Measurements from ENCODE around the gene SUN1.

The SUN1 gene

DNA sequence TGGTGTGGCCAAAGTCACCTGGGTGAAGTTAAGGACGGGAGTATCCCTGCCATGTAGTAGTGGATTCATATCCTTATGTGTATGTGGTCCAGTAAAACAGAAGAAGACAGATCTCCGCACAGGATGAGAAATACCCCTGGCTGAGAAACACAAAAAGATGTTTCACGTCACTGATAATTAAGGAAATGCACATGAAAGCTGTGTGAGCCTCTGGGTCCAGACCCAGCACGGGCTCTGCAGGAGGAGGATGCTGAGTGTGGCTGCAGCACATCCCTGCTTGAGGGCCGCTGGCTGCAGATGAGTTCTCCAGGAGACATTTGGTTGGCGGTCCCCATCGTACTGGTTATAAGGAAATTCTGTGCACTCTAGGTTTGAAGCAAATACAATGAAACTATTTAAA lies 8.2 kb upstream of the SUN1 start:
- TF ChIP-seq EZH2phosphoT487 (IDR thresholded peaks at IDR 0.05; ENCODE audit: low read length) (no peak), EZH2 (optimal IDR thresholded peaks at IDR 0.05; ENCODE audit: low read depth, low read length) (no peak)
- TF ChIP-seq, protein P1, sequence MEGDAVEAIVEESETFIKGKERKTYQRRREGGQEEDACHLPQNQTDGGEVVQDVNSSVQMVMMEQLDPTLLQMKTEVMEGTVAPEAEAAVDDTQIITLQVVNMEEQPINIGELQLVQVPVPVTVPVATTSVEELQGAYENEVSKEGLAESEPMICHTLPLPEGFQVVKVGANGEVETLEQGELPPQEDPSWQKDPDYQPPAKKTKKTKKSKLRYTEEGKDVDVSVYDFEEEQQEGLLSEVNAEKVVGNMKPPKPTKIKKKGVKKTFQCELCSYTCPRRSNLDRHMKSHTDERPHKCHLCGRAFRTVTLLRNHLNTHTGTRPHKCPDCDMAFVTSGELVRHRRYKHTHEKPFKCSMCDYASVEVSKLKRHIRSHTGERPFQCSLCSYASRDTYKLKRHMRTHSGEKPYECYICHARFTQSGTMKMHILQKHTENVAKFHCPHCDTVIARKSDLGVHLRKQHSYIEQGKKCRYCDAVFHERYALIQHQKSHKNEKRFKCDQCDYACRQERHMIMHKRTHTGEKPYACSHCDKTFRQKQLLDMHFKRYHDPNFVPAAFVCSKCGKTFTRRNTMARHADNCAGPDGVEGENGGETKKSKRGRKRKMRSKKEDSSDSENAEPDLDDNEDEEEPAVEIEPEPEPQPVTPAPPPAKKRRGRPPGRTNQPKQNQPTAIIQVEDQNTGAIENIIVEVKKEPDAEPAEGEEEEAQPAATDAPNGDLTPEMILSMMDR (IDR thresholded peaks at IDR 0.05; ENCODE audit: low read length), result no peak
- Histone ChIP-seq H3K9ac (ENCODE audit: low read length) (no peak overlapping the region), H3K36me3 (replicated peaks; ENCODE audit: insufficient read depth, low read length) (peaks cover 12% of the 10 kb centered on the region), H4K20me1 (ENCODE audit: insufficient read depth, low read length) (peaks cover 10% of the 10 kb centered on the region), H3F3A (ENCODE audit: insufficient read depth, low read length) (no peaks in the 10 kb centered on the region), H3K27me3 (replicated peaks; ENCODE audit: insufficient read depth, low read length) (no peaks in the 10 kb centered on the region), H3K4me2 (ENCODE audit: low read depth, low read length) (no peak overlapping the region), H2AFZ (ENCODE audit: low read length) (no peak overlapping the region), H3K4me3 (ENCODE audit: low read length) (no peak overlapping the region), H3K27ac (ENCODE audit: low read length) (no peak overlapping the region), H3K9me2 (replicated peaks; ENCODE audit: insufficient read depth, low read length) (no peaks in the 10 kb centered on the region), H3K9me3 (replicated peaks; ENCODE audit: insufficient read depth, low read length) (no peaks in the 10 kb centered on the region), H3K79me2 (ENCODE audit: low read length) (peaks cover 98% of the 10 kb centered on the region), H3K4me1 (ENCODE audit: low read length) (peaks cover 6% of the 10 kb centered on the region)
- DNase-seq, result no peak

DNA sequence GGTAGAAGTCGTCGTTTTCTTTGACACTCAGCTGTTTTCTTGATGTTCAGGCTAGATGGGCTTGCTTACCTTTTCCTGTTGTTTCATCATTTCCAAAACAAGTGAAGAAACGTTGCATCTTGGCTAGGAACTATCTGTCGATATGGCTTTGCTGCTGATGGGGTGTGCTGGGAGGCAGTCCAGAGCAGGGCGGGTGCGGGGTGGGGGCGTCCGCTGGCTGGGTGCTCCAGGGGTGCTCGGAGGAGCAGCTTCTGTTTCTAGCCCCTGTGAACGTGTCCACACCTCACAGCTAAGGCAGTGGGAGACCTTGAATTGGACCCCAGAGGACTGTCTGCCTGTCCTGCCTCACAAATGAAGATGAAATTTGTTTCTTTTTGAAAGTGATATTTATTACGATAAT lies 7.6 kb upstream of the SUN1 start:
- no peak for DNase-seq
- TF ChIP-seq EZH2 (optimal IDR thresholded peaks at IDR 0.05; ENCODE audit: low read depth, low read length), result no peak
- TF ChIP-seq EZH2phosphoT487 (IDR thresholded peaks at IDR 0.05; ENCODE audit: low read length), result no peak
- Histone ChIP-seq H3K9ac (ENCODE audit: low read length) (no peak overlapping the region), H3K27me3 (replicated peaks; ENCODE audit: insufficient read depth, low read length) (no peaks in the 10 kb centered on the region), H3K36me3 (replicated peaks; ENCODE audit: insufficient read depth, low read length) (peaks cover 12% of the 10 kb centered on the region), H3K4me3 (ENCODE audit: low read length) (no peak overlapping the region), H3F3A (ENCODE audit: insufficient read depth, low read length) (no peaks in the 10 kb centered on the region), H2AFZ (ENCODE audit: low read length) (no peak overlapping the region), H4K20me1 (ENCODE audit: insufficient read depth, low read length) (peaks cover 7% of the 10 kb centered on the region), H3K9me2 (replicated peaks; ENCODE audit: insufficient read depth, low read length) (no peaks in the 10 kb centered on the region), H3K9me3 (replicated peaks; ENCODE audit: insufficient read depth, low read length) (no peaks in the 10 kb centered on the region), H3K4me1 (ENCODE audit: low read length) (peaks cover 6% of the 10 kb centered on the region), H3K79me2 (ENCODE audit: low read length) (peaks cover 97% of the 10 kb centered on the region), H3K4me2 (ENCODE audit: low read depth, low read length) (no peak overlapping the region), H3K27ac (ENCODE audit: low read length) (no peak overlapping the region)

GRCh38 chr7:825386-825785 lies 6.9 kb upstream of the SUN1 start:
- Histone ChIP-seq H3K4me1 (ENCODE audit: low read length) (peaks cover 2% of the 10 kb centered on the region), H3K27me3 (replicated peaks; ENCODE audit: insufficient read depth, low read length) (no peaks in the 10 kb centered on the region), H3K9ac (ENCODE audit: low read length) (no peak overlapping the region), H2AFZ (ENCODE audit: low read length) (no peak overlapping the region), H3K27ac (ENCODE audit: low read length) (no peak overlapping the region), H3K9me3 (replicated peaks; ENCODE audit: insufficient read depth, low read length) (no peaks in the 10 kb centered on the region), H3K9me2 (replicated peaks; ENCODE audit: insufficient read depth, low read length) (no peaks in the 10 kb centered on the region), H3F3A (ENCODE audit: insufficient read depth, low read length) (0 out of 2 replicates have a peak, but pooled peaks cover 2% of the 10 kb centered on the region), H4K20me1 (ENCODE audit: insufficient read depth, low read length) (peaks cover under 1% of the 10 kb centered on the region; the same call in 1 of the 2 replicates), H3K4me3 (ENCODE audit: low read length) (no peak overlapping the region), H3K4me2 (ENCODE audit: low read depth, low read length) (no peak overlapping the region), H3K79me2 (ENCODE audit: low read length) (peaks cover 97% of the 10 kb centered on the region), H3K36me3 (replicated peaks; ENCODE audit: insufficient read depth, low read length) (peaks cover 12% of the 10 kb centered on the region)
- DNase-seq, result no peak
- TF ChIP-seq, protein P1 (IDR thresholded peaks at IDR 0.05; ENCODE audit: low read length), result no peak
- TF ChIP-seq EZH2phosphoT487 (IDR thresholded peaks at IDR 0.05; ENCODE audit: low read length) (no peak), EZH2 (optimal IDR thresholded peaks at IDR 0.05; ENCODE audit: low read depth, low read length) (no peak)

DNA sequence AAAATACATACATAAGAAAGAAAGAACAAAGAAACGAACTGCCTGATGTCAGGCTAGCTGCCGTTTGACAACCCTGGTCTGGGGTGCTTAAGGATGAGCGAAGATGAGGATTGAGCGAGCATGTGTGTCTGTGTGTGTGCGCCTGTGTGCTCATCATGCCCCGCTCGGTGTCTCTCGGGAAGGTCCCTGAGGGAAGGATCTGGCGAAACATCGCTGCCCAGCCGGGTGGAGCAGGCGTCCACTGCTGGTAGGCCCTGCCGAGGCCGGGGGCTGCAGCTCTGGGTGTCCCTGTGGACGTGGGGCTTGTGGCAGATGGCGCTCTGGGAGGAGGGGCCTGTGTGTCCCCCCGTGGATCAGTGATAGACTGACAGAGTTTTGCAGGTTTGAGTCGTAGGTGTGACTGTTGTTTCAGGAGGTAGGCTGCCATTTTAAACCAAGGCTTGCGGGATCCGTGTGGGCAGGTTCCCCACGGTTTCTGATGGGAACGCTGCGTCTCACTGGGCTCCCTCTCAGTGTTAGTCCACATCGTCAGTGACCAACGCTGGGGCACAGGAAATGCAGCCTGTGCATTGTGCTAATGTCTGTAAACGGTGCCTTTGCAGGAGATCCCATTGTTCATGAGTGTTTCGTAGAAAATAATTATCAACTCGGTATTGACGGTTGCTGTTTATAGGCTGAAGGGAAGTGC lies 5.9 kb upstream of the SUN1 start:
- H3K4me1 ChIP-seq (ENCODE audit: low read length), result peaks cover 10% of the 10 kb centered on the region
- no peaks in the 10 kb centered on the region for H3K9me2 ChIP-seq (replicated peaks; ENCODE audit: insufficient read depth, low read length)
- no peak overlapping the region for H2AFZ ChIP-seq (ENCODE audit: low read length)
- no peaks in the 10 kb centered on the region for H3K27me3 ChIP-seq (replicated peaks; ENCODE audit: insufficient read depth, low read length)
- no peaks in the 10 kb centered on the region for H3K9me3 ChIP-seq (replicated peaks; ENCODE audit: insufficient read depth, low read length)
- TF ChIP-seq EZH2 (optimal IDR thresholded peaks at IDR 0.05; ENCODE audit: low read depth, low read length) (no peak), EZH2phosphoT487 (IDR thresholded peaks at IDR 0.05; ENCODE audit: low read length) (no peak)
- TF ChIP-seq, protein P1 (IDR thresholded peaks at IDR 0.05; ENCODE audit: low read length), result no peak
- no peak overlapping the region for H3K27ac ChIP-seq (ENCODE audit: low read length)
- H3K9ac ChIP-seq (ENCODE audit: low read length), result no peak overlapping the region
- DNase-seq, result no peak
- H4K20me1 ChIP-seq (ENCODE audit: insufficient read depth, low read length), result no peaks in the 10 kb centered on the region
- no peak overlapping the region for H3K4me2 ChIP-seq (ENCODE audit: low read depth, low read length)
- H3K4me3 ChIP-seq (ENCODE audit: low read length), result no peak overlapping the region
- peaks cover 95% of the 10 kb centered on the region for H3K79me2 ChIP-seq (ENCODE audit: low read length)
- H3K36me3 ChIP-seq (replicated peaks; ENCODE audit: insufficient read depth, low read length), result peaks cover 12% of the 10 kb centered on the region
- peaks cover 11% of the 10 kb centered on the region for H3F3A ChIP-seq (ENCODE audit: insufficient read depth, low read length)
